Measurements from ENCODE around the gene C16orf74.

C16orf74 gene

DNA sequence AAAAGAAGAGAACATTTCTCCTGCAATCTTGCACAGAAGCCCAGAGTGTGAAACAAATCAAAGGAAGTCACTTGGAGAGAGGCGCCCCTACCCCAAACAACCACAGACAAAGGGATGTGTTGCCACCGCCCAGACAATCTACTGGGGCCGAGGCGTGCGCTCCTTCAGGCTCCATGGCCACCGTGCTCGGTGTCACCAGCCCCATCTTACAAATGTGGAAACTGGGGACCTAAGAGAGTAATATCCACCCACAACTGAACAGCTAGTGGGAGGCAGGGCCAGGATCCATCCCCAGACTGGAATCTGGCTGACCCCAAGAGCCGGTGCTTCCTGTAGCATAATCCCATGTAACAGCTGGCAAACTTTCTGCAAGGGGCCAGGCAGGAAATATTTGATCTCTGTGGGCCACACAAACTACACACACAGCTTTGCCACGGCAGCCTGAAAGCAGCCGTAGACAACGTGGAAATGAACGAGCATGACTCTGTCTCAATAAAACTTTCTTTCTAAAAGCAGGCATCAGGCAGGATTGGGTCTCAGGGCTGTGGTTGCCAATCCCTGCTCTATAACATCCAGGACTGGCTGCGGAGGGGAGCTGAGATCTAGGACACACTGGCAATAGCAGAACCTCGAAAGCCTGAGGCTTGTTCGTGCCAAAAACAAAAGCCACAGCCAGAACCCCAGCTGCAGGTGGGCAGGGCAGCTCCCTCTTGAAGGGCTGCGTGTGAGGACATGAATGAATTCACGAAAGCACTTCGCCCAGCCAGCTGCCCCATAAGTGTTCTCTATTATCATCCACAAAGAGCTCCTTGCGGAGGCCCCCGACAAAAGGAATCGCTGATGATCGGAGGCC lies 35.5 kb downstream of the C16orf74 start:
- no peak for FAIRE-seq
- DNase-seq (ENCODE audit: insufficient read length, low spot score), result no peak
- TF ChIP-seq, protein P1, sequence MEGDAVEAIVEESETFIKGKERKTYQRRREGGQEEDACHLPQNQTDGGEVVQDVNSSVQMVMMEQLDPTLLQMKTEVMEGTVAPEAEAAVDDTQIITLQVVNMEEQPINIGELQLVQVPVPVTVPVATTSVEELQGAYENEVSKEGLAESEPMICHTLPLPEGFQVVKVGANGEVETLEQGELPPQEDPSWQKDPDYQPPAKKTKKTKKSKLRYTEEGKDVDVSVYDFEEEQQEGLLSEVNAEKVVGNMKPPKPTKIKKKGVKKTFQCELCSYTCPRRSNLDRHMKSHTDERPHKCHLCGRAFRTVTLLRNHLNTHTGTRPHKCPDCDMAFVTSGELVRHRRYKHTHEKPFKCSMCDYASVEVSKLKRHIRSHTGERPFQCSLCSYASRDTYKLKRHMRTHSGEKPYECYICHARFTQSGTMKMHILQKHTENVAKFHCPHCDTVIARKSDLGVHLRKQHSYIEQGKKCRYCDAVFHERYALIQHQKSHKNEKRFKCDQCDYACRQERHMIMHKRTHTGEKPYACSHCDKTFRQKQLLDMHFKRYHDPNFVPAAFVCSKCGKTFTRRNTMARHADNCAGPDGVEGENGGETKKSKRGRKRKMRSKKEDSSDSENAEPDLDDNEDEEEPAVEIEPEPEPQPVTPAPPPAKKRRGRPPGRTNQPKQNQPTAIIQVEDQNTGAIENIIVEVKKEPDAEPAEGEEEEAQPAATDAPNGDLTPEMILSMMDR (IDR thresholded peaks at IDR 0.05; ENCODE audit: insufficient read depth, missing control alignments), result no peak

DNA sequence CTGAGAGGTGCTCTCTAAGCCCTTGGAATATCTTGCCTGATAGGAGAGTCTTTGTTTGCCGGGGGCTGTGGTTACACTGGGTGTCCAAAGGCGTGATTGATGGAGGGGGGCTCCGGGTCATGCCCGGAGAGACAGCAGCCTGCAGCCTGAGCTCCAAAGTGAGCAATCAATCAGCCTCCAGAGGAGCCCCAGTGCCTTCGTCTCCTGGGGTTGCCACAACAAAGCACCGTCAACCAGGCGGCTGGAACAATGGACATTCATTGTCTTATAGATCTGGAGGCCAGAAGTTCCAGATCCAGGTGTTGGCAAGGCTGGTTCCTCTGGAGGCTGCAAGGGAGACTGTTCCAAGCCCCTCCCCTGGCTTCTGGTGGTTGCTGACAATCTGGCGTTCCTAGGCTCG lies 38.1 kb downstream of the C16orf74 start:
- FAIRE-seq (no peak), DNase-seq (ENCODE audit: insufficient read length, low spot score) (no peak)
- TF ChIP-seq, protein P1 (IDR thresholded peaks at IDR 0.05; ENCODE audit: insufficient read depth, missing control alignments), result no peak

DNA sequence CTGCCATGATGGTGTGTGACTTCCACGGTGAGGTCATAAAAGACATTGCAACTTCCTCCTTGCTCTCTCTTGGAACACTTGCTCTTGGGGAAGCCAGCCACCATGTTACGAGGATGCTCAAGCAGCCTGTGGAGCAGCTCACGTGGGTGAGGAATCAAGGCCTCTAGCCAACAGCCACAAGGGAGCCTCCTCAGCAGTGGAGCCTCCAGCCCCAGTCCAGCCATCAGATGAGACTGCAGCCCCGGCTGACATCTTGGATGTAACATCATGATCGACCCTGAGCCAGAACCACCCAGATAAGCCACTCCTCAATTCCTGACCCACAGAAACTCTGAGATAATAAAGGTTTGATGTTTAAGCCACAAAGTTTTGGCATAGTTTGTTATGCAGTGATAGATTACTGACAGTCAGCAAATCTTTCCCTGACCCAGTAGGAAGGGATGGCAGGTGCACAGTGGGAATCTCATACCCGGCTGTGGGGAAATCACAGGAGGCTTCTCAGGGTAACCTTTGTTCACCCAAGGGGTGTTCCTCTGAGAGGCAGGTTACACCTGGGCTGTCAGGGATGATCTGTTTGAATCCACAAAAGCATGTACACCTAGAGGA lies 38.8 kb downstream of the C16orf74 start:
- FAIRE-seq (no peak), DNase-seq (ENCODE audit: insufficient read length, low spot score) (no peak)
- TF ChIP-seq, protein P1 (IDR thresholded peaks at IDR 0.05; ENCODE audit: insufficient read depth, missing control alignments), result no peak

DNA sequence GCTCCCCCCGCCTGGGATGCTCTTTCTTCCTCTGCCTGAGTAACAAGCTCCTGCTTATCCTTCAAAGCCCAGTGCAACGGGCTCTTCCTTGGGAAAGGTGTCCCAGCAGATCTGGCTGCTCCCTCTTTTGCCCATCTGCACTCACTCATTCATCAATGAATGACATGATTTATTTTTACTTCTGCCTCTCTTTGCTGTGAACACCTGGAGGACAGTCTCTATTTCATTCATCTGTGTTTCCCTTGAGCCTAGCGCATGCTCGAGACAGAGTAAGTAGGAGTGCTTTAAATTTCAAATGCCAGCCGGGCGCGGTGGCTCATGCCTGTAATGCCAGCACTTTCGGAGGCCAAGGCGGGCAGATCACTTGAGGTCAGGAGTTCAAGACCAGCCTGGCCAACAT lies 40.2 kb downstream of the C16orf74 start:
- FAIRE-seq (no peak), DNase-seq (ENCODE audit: insufficient read length, low spot score) (no peak)
- TF ChIP-seq, protein P1 (IDR thresholded peaks at IDR 0.05; ENCODE audit: insufficient read depth, missing control alignments), result no peak

DNA sequence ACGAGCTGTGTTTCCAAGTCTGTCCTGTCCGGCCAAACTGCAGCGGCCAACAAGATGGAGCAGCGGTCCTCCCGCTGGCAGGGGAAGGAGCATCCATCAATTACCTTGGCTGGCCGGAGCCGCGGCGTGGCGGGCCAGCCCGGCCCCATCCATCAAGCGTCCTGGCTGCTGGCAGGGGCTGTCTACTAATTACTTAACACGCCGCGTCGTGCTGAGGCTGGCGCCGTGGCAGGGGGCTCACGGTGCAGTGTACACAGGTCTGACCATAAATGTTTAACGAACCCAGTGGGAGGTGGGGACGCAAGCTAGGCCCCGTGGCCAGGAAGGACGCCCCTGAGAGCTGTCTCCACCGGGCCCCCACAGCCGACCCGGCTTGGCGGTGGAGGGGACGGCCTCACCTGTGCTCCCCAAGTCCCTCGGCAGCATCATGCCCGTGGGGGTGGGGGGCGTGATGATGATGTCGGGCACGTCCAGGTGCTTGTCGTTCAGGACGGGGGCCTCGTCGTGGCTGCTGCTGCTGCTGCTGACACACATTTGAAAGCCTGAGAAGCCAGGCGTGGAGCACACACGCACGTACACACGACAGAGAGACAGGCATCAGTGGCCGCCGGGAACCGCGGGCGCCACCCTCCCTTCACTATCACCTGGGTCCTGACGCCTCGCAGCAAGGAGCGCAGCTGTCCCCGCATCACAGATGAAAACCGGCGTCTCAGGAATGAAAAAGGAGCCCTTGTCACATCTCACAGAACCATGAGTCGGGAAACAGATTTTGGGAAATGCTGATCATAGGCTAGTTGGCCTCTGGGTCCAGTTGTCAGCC lies 40.9 kb downstream of the C16orf74 start:
- DNase-seq (ENCODE audit: insufficient read length, low spot score) (no peak), FAIRE-seq (no peak)
- TF ChIP-seq, protein P1 (IDR thresholded peaks at IDR 0.05; ENCODE audit: insufficient read depth, missing control alignments), result no peak

DNA sequence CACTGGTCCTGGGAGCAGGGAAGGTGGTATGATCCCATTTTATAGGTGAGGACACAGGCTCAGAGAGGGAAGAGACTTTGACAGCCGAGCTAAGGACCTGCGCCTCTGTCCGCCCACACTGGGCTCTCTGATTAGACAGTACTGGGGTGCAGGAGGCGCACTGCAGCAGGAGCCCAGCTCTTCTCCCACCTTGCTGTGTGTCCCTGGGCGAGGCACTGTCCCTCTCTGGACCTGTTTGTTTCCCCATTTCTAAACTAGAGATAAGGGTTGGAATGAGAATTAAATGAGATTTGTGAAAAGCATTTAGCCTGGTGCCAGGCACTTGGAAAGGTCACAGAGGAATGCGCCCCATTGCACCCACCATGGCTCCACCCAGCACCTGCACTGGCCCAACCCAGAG lies 42.6 kb downstream of the C16orf74 start:
- FAIRE-seq (no peak), DNase-seq (ENCODE audit: insufficient read length, low spot score) (no peak)
- TF ChIP-seq, protein P1 (IDR thresholded peaks at IDR 0.05; ENCODE audit: insufficient read depth, missing control alignments), result no peak

Data from D721Med (cell line).